Sigmoid colon (tissue), 7 donors: ENCODE data around the gene NSMF. TPM values are rescaled to one million over a fixed set of nuclear protein-coding genes. Genes with fewer than 3 reads are reported as not detected.

Experiments
- DNase-seq: peaks from one replicate; pipeline ENCODE4 v3.0.0-alpha.2; 2019
- H3K27ac ChIP-seq, 4 donors: fragments of 200-600 bp; sonication (generic); one replicate each; pipeline ENCODE4 v1.5.1; 2016 to 2019; ENCODE audit warnings: mild to moderate bottlenecking in 1 of 4
- H3K27me3 ChIP-seq, 3 donors: fragments of 200-600 bp; sonication (generic); one replicate each; pipeline ENCODE4 v1.5.1; 2019; ENCODE audit warnings: mild to moderate bottlenecking in 1 of 3
- H3K36me3 ChIP-seq, 4 donors: fragments of 200-600 bp; sonication (generic); one replicate each; pipeline ENCODE4 v1.5.1; 2016 to 2019
- H3K4me1 ChIP-seq, 4 donors: fragments of 200-600 bp; sonication (generic); one replicate each; pipeline ENCODE4 v1.5.1; 2017 to 2019
- H3K4me3 ChIP-seq, 4 donors: fragments of 200-600 bp; sonication (generic); one replicate each; pipeline ENCODE4 v1.5.1; 2017 to 2019; ENCODE audit warnings: mild to moderate bottlenecking in 2 of 4, moderate library complexity in 1 of 4
- H3K9me3 ChIP-seq, 4 donors: fragments of 200-600 bp in 3 of 4; sonication (generic) in 3 of 4; one replicate each; pipeline versions ENCODE4 v1.5.1 to v1.6.1; 2013 to 2019
- CTCF ChIP-seq, 4 experiments: fragments of 450-650 bp in 3 of 4; fragments of 200-600 bp in 1 of 4; IDR thresholded peaks; one replicate each; pipeline ENCODE4 v1.5.1; 2016 to 2019; ENCODE audit warnings: antibody characterized with exemption in 4 of 4, mild to moderate bottlenecking in 3 of 4, moderate library complexity in 2 of 4
- EP300 ChIP-seq, 4 donors: sonication (generic); formaldehyde crosslinking; IDR thresholded peaks; one replicate each; pipeline ENCODE4 v1.6.1; 2017; ENCODE audit warnings: antibody characterized with exemption in 4 of 4
- POLR2A ChIP-seq, 2 donors: fragments of 450-650 bp; IDR thresholded peaks; one replicate each; pipeline ENCODE4 v1.6.1; 2016; ENCODE audit warnings: antibody characterized with exemption in 2 of 2, mild to moderate bottlenecking in 2 of 2, moderate library complexity in 2 of 2
- POLR2AphosphoS5 ChIP-seq, 4 donors: sonication (generic); formaldehyde crosslinking; IDR thresholded peaks; one replicate each; pipeline ENCODE4 v1.6.1; 2017; ENCODE audit warnings: antibody characterized with exemption in 4 of 4
- WGBS, 2 donors: extraction: QIAGEN DNeasy Blood & Tissue Kit; methylation state at CpG; one replicate each; pipeline ENCODE4 v1.1.7; 2013; 5-methylcytosine and 5-hydroxymethylcytosine counted together
- intact Hi-C: fragments of 100-400 bp; cut with DNase I; formaldehyde crosslinking; loops from one replicate; pipeline ENCODE4 v1.15.1; 2023
- polyA plus RNA-seq, 3 donors: library from polyadenylated mRNA; stranded (reverse); fragments of 200-250 nt; gene quantifications; one replicate each; pipeline ENCODE4 v1.2.3, GENCODE V29; 2013
- total RNA-seq, 4 donors: library from RNA; depleted of rRNA; stranded (reverse); fragments of >200 nt; gene quantifications; one replicate each; pipeline ENCODE4 v1.1.0, GENCODE V29; 2016
- donor health status: healthy with polysubstance abuse.
- donor health status: Bipolar disorder and iron deficiency.
- donor health status: healthy.

The NSMF gene
- total and polyA plus RNA-seq, 7 donors, result 21.8 to 50.4 (median 31.2) TPM

DNA sequence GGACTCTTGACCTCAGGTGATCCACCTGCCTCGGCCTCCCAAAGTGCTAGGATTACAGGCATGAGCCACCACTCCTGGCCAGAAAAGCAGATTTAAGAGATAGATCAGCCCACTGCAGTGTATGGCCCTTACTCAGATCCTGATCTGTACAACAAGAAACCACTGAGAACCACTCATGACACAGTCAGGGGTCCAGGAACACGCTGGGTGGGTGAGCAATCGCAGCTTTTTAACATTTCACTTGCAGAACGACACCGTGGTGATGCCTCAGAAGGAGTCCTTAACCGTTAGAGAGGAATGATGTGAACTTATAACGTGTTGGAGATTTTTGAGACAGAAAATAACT lies 45.3 kb upstream of the NSMF start:
- Histone ChIP-seq H3K27ac (no peak overlapping the region), H3K36me3 (peaks cover 0 to 18% (median 0%) of the 10 kb centered on the region in 4 donors), H3K27me3 (no peaks in the 10 kb centered on the region), H3K4me3 (no peak overlapping the region), H3K9me3 (no peaks in the 10 kb centered on the region), H3K4me1 (no peaks in the 10 kb centered on the region)
- WGBS, 2 donors, result 91 to 92% methylated on average over 7 of the region's 7 CpGs
- TF ChIP-seq POLR2A (IDR thresholded peaks at IDR 0.05) (no peak), CTCF (IDR thresholded peaks at IDR 0.05) (no peak), EP300 (IDR thresholded peaks at IDR 0.05) (no peak), POLR2AphosphoS5 (IDR thresholded peaks at IDR 0.05) (no peak)
- no peak for DNase-seq
- intact Hi-C loops, result no loop called here

DNA sequence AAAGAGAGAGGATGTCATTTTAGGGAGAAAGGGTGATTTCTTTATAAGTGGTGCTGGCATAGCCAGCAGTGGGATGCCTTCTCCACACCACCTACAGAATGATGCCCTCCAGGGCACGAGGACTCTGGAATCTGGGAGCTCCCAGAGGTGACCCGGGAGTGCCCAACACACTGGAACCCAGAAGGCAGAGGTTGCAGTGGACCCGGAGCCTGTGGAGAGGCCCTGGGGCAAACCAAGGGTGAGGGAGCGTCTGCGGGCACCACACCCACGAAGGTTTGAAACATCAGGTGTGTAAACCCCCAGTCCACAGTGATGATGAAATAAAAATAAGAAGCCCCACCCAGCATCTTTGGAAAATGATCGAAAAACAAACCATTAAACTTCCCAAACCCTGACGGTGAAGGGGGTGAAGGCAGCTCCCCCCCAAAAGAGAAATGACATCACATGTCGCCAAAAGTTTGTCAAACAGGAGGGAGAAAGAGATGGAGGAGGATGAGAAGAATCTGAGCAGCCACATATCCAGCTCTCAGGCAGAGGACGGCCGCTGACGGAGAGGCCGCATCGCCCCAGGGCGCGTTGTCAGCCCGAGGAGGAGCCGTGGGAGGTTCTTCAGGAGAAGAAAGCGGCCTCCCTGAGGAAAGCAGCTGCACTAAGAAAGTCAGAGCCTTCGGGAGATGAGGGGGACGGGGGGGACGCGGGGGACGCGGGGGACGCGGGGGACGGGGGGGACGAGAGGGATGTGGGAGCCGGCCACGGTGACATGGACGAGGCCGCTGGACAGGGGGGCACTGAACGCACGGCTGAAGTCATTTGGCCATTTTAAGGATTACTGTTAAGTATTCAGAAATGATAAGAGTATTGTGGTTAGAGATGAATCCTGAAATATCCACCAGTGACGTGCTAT lies 43.1 kb upstream of the NSMF start:
- no peak overlapping the region for H3K4me3 ChIP-seq
- H3K4me1 ChIP-seq, result no peaks in the 10 kb centered on the region
- no peaks in the 10 kb centered on the region for H3K9me3 ChIP-seq
- TF ChIP-seq POLR2A (IDR thresholded peaks at IDR 0.05) (no peak), CTCF (IDR thresholded peaks at IDR 0.05) (no peak), POLR2AphosphoS5 (IDR thresholded peaks at IDR 0.05) (no peak), EP300 (IDR thresholded peaks at IDR 0.05) (no peak)
- DNase-seq, result no peak
- intact Hi-C loops, result no loop called here
- peaks cover 0 to 28% (median 0%) of the 10 kb centered on the region in 4 donors for H3K36me3 ChIP-seq
- H3K27ac ChIP-seq, result no peak overlapping the region
- no peaks in the 10 kb centered on the region for H3K27me3 ChIP-seq
- 81 to 83% methylated on average over 36 of the region's 36 CpGs for WGBS, 2 donors

DNA sequence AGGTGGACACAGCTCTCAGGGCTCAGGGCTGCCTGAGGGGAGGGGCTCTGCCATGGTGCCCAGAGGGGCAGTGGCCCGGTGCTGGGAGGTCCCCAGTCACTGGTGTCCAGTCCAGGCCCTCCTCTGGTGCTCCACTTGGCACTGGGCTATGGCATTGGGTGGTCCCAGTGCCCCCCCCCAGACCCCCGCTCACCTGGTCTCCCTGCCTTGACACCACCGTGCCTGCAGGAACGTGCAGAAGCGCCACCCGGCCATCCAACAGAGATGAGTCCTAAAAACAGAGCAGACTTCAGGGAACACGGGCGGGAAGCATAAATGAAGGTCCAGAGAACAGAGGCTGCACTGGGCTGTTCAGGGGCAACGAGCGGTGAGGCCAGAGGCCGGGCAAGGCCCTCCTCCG lies 42.3 kb upstream of the NSMF start:
- DNase-seq, result no peak
- Histone ChIP-seq H3K27ac (no peak overlapping the region), H3K4me3 (no peak overlapping the region), H3K36me3 (peaks cover 0 to 34% (median 0%) of the 10 kb centered on the region in 4 donors), H3K4me1 (no peaks in the 10 kb centered on the region), H3K9me3 (no peaks in the 10 kb centered on the region), H3K27me3 (no peaks in the 10 kb centered on the region)
- intact Hi-C loops, result no loop called here
- 91 to 95% methylated on average over 12 of the region's 12 CpGs for WGBS, 2 donors
- TF ChIP-seq POLR2AphosphoS5 (IDR thresholded peaks at IDR 0.05) (no peak), POLR2A (IDR thresholded peaks at IDR 0.05) (no peak), CTCF (IDR thresholded peaks at IDR 0.05) (no peak), EP300 (IDR thresholded peaks at IDR 0.05) (no peak)

DNA sequence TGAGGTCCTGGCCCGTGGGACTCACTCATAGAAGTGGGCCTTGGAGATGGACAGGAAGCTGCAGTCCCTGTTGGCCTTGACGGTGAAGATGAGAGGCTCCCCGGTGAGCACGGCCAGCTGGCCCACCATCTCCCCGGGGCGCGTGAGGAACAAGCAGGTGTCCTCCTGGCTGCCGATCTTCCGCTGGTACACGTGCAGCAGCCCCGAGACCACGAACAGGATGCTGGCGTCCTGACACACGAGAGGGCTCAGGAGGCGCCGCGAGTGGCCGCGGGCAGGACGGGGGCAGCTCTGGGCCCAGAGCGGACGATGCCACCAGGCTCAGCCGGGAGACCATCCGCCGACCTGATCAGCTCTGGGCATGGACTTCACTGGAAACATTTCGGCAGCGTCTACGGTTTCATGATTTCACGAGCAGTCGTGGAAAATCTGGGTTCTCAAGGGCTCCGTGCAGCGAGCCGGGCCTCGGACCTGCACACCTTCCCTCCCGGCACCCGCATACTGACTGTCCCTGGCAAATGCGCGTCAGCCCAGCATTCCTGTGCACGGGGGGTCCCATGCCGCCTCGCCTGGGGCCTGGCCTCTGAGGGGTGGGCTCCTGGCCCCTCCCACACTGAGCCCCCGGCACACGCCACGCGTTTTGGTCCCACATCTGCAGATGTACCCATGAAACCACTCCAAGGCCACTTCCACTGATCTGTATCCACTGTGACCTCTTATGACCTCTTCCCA lies 41.7 kb upstream of the NSMF start:
- TF ChIP-seq POLR2A (IDR thresholded peaks at IDR 0.05) (no peak), CTCF (IDR thresholded peaks at IDR 0.05) (no peak), EP300 (IDR thresholded peaks at IDR 0.05) (no peak), POLR2AphosphoS5 (IDR thresholded peaks at IDR 0.05) (no peak)
- Histone ChIP-seq H3K4me1 (no peaks in the 10 kb centered on the region), H3K9me3 (no peaks in the 10 kb centered on the region), H3K4me3 (no peak overlapping the region), H3K36me3 (peaks cover 0 to 34% (median 0%) of the 10 kb centered on the region in 4 donors), H3K27ac (no peak overlapping the region), H3K27me3 (no peaks in the 10 kb centered on the region)
- DNase-seq, result no peak
- 91 to 96% methylated on average over 45 of the region's 45 CpGs for WGBS, 2 donors
- intact Hi-C loops, result no loop called here
